Thoracic aorta (tissue), 2 donors: Measurements from ENCODE around the gene SRRM1. TPM values are rescaled to one million over a fixed set of nuclear protein-coding genes. Genes with fewer than 3 reads are reported as not detected.

ENCODE experiments used
- ATAC-seq: fragments of 150-250 bp; one replicate; pipeline ENCODE4 v1.8.0; 2017; ENCODE audit warnings: low read depth; ENCODE audit not compliant: insufficient number of reproducible peaks, low FRiP score
- DNase-seq: peaks from one replicate; pipeline ENCODE4 v3.0.0-alpha.2; 2020; ENCODE audit warnings: low spot score
- H3K27ac ChIP-seq, 2 donors: fragments of 200-600 bp; sonication (generic); 1 replicate in 1 of 2; 2 replicates in 1 of 2; pipeline ENCODE4 v1.5.1; 2016; ENCODE audit warnings: mild to moderate bottlenecking in 2 of 2, moderate library complexity in 2 of 2
- H3K27me3 ChIP-seq: fragments of 200-600 bp; sonication (generic); replicated peaks from 2 replicates; pipeline ENCODE4 v1.6.0; 2016; ENCODE audit warnings: mild to moderate bottlenecking; ENCODE audit not compliant: insufficient read depth
- H3K36me3 ChIP-seq: fragments of 200-600 bp; sonication (generic); one replicate; pipeline ENCODE4 v1.5.1; 2016
- H3K4me1 ChIP-seq, 2 donors: fragments of 200-600 bp; sonication (generic); 1 replicate in 1 of 2; 2 replicates in 1 of 2; pipeline versions ENCODE4 v1.5.1 to v1.6.0; 2016; ENCODE audit warnings: low read depth in 2 of 2, mild to moderate bottlenecking in 1 of 2; ENCODE audit not compliant: control insufficient read depth in 1 of 2
- H3K4me3 ChIP-seq: fragments of 200-600 bp; sonication (generic); 2 replicates; pipeline ENCODE4 v1.5.1; 2016; ENCODE audit warnings: mild to moderate bottlenecking
- H3K9me3 ChIP-seq: fragments of 200-600 bp; sonication (generic); 2 replicates; pipeline ENCODE4 v1.5.1; 2016
- CTCF ChIP-seq: fragments of 200-600 bp; sonication (generic); IDR thresholded peaks from one replicate; pipeline ENCODE4 v1.5.1; 2019; ENCODE audit warnings: antibody characterized with exemption
- total RNA-seq, 2 donors: library from RNA; depleted of rRNA; stranded (reverse); fragments of >200 nt; gene quantifications; one replicate each; pipeline versions ENCODE4 v1.1.0 to v1.2.3, GENCODE V29; 2016

Gene SRRM1
- total RNA-seq, 2 donors from 2014 or later = 57.0 to 181 TPM

GRCh38 chr1:24620678-24621077 is 22.4 kb upstream of the SRRM1 start:
- H3K4me1 ChIP-seq = no peaks in the 10 kb centered on the region
- no peak overlapping the region for H3K27ac ChIP-seq
- H3K4me3 ChIP-seq = no peak overlapping the region
- H3K9me3 ChIP-seq = no peaks in the 10 kb centered on the region
- no peaks in the 10 kb centered on the region for H3K36me3 ChIP-seq
- TF ChIP-seq CTCF = no peak
- H3K27me3 ChIP-seq = no peaks in the 10 kb centered on the region
- DNase-seq = no peak
- ATAC-seq = no peak

GRCh38 chr1:24621121-24621520 is 22.0 kb upstream of the SRRM1 start:
- no peaks in the 10 kb centered on the region for H3K9me3 ChIP-seq
- no peaks in the 10 kb centered on the region for H3K27me3 ChIP-seq
- no peak for TF ChIP-seq CTCF
- H3K4me1 ChIP-seq = no peaks in the 10 kb centered on the region
- DNase-seq (no peak), ATAC-seq (no peak)
- no peak overlapping the region for H3K4me3 ChIP-seq
- no peaks in the 10 kb centered on the region for H3K36me3 ChIP-seq
- no peak overlapping the region for H3K27ac ChIP-seq

- no peak for DNase-seq
- no peaks in the 10 kb centered on the region for H3K36me3 ChIP-seq
- no peaks in the 10 kb centered on the region for H3K9me3 ChIP-seq
- no peak overlapping the region for H3K27ac ChIP-seq
- ATAC-seq = no peak
- no peak overlapping the region for H3K4me3 ChIP-seq
- TF ChIP-seq CTCF = no peak
- no peaks in the 10 kb centered on the region for H3K27me3 ChIP-seq
- H3K4me1 ChIP-seq = no peaks in the 10 kb centered on the region
These were observed 20.9 kb upstream of the SRRM1 start for GRCh38 chr1:24622218-24622617.

DNA sequence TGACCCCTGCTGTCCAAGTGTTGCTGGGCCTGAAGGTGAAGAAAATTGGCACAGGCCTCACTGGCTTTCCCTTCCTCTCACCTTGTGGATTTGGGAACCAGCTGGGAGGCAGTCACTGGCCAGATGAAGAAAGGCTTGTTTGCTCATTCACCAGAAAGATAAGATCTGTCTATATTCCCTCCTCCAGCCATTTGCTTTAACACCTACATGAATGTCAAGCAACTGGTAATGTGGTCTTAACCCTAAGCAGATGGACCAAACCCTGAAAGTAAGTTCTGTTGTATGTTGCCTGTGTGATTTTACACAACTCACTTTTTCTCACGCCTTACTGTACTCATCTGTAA is 10.3 kb upstream of the SRRM1 start:
- Histone ChIP-seq H3K4me3 (no peak overlapping the region), H3K36me3 (no peaks in the 10 kb centered on the region), H3K9me3 (no peaks in the 10 kb centered on the region), H3K27me3 (no peaks in the 10 kb centered on the region), H3K27ac (no peak overlapping the region), H3K4me1 (no peaks in the 10 kb centered on the region)
- DNase-seq = no peak
- no peak for TF ChIP-seq CTCF
- no peak for ATAC-seq

- H3K27ac ChIP-seq = no peak overlapping the region
- no peaks in the 10 kb centered on the region for H3K36me3 ChIP-seq
- DNase-seq = no peak
- no peaks in the 10 kb centered on the region for H3K4me1 ChIP-seq
- no peaks in the 10 kb centered on the region for H3K27me3 ChIP-seq
- TF ChIP-seq CTCF = peak; percentile 31
- no peaks in the 10 kb centered on the region for H3K9me3 ChIP-seq
- H3K4me3 ChIP-seq = no peak overlapping the region
- no peak for ATAC-seq
These were observed 7.8 kb upstream of the SRRM1 start for GRCh38 chr1:24635195-24635843.
